SKM-1 treated with dmso at 0.1 percent for 144 hours (cell line): Measurements from ENCODE around the gene BMAL2.

Experiments used
- DNase-seq: peaks from one replicate; lab custom pipeline; 2025; ENCODE audit not compliant: unreplicated experiment; lab: John Stamatoyannopoulos, UW

BMAL2 gene

DNA sequence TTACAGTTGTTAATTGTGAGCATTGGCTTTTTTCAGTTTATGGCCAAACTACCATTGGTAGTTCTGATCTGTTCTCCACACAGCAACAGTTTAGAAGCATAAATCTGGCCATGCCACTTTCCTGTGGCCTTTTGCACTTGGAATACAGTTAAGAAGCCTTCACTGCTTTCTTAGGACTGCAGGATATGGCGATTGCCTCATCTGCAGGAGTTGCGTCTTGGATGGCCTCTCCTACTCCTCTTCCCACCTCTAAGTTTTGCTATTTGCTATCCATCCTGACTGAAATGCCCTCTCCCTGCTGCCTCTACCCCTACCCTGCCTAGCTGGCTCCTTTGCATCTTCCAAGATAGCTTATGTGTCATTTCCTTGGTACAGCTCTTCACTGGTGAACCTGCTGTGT is 12.8 kb upstream of the BMAL2 start:
- DNase-seq, result no peak

DNA sequence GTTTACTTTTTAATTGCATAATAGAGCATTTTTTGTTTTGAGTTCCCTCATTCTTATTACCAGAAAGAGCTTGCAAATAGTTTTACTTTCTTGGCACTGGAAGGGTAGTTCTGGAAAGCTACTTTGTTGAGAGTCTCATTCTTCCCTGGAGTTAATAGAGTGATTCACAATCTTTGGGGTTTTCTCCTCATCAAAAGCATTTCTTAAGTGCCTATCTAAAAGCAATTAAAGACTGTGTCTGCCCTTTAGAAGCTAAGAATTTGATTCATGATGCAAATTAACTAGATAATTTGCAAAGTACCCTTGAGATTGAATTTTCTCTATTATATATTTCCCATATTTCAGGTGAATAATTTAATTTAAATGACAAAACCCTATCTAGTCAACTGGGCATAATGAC is 8.1 kb upstream of the BMAL2 start:
- DNase-seq, result no peak

DNA sequence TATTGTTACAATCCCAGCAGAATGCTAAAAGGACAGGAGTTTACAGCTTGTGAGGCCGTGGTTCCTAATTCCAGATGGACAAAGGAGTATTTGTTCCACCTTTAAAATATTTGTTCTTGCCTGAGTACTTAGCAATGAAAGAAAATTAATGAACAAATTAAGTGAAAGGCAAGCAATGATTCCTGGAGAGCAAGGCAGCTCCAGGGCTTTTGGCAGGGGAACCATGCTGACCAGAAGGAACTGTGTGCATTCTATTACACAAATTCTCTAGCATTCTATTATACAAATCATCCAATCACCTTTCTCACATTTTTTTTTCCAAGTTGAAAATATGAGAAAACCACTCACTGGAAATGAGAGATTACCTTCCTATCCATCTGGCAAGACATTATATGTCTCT is 1.8 kb upstream of the BMAL2 start:
- DNase-seq, result no peak

DNA sequence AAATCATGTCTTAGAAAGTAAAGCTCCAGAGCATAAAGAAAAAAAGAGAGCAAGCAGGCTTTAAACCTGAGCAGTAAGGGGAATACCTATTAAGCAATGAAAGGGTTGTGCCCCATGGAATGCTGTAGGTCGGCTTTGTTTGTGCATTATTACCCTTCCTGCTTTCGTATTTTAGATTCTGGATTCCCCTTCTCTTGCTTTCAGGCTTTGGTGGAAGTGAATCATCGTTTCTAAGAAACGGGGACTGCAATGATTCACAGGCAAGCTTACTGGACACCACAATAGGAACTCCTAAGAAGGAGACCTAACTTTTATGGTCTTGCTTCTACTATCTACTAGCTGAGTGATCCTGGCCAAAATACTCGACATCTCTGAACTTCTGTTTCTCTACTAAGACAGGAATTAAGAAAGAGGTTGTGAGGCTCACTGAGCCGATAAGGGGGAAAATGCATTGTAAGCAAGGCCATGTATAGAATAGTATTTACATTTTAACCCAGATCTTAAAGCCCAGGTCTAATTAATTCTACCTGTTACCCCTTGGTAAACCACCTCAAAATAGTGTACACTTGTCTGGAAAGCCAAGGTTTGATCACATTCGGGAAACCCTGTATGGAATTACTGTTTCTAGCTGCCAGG is 1.2 kb upstream of the BMAL2 start:
- no peak for DNase-seq

DNA sequence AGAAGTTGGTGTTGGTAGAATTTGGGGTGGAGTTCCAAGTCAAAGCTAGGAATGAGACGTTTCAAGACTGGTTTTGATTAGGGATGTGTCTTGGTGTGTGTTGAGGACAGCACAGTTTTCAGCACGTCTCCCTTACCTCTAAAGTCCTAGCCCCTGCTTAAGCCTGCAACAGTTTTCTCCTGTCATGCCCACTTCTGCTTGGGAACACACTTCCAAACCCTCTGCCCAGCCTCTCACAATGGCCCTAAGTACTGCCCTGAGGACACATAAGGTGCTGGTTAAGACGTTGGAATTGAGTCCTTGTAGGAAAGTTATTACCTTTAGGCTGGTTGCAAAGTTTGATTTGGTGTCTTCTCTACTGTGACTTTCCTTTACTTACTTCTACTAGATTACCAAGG is 710 bp upstream of the BMAL2 start:
- DNase-seq, result no peak

DNA sequence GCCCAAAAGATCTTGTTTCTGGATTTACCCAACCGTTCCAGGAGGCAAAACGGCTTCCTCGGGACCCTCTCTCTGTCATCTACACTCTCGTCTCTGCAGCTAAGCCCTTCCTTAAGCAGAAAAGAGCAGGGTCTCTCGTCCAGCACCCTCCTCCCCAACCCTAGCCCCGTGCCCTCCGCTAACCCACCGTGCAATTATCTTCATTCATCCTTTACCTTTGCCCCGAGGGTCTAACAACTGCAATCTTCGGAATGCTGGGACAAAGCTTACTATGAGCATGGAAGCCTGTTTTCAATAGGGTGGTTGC is 276 bp upstream of the BMAL2 start:
- DNase-seq, result no peak

DNA sequence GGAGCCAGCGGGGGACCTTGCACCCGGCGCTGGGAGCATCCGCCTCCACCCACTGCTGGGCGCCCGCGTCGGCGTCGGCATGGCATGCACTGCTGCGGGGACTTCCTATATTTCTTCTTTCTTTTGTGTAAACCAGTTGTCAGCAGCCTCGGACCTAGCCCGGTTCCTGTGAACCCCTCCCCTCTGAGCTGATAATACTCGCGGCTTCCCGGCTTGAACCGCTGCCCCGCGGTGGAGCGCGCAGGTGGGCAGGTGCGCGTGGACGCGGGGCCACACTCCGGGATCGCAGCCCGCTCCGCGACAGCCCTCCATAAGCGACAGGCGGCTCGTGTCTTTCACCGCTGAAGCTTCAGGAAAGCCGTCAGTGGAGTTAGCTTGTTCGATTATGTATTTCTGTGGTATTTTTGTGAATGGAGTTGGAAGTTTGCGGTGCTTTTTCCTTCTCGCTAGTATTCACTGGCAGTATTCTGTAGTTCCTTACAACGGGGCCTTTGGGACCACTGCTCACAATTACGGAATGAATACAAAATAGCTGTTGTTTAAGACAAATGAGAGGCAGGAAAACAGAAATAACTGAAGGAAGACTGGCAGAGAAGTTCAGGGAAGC is 870 bp downstream of the BMAL2 start:
- no peak for DNase-seq

DNA sequence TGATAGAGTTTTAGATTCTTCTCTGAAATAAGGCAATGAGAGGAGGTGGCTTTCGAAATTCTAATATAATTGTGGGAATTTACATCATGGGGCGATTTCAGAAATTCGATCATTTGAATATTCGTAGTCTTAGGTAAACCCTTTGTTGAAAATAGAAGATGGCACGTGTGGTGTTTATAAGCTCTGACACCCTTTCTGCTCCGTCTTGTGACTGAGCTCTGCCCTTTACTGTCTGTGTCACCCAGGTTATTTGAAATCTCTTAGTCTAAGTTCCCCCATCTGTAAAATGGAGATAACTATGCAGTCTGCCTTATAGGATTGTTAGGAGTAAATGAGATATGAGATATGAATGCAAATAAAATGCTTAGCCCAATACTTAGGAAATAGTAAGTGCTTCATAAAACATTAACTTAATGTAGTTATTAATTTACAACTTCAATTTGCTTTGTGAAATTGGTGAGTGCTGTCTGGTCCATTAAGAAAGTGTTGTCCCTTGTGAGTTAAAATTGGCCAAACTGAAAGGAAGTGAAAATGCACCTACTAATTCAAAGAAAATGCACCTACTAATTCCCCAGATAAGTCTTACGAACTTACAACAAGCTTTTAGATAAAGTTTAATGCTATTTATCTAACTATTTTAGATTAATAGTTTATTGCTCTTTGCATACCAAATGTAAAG is 1.5 kb downstream of the BMAL2 start:
- DNase-seq, result no peak

DNA sequence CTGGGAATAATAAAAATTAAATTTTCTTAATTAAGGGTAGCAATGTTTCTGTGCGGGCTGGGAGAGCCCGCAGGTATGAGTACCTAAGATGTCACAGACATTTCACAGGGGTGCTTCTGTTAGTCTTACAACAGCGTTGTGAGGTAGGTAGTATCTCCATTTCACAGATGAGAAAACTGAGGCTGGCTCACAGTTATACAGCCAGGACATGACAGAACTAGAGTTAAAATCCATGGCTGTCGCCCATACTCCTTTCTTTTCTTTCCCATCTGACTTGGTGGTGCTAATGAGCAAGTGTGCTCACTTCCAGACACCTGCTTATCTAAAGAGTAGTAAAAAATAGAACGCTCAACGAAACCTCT is 2.1 kb downstream of the BMAL2 start:
- DNase-seq, result no peak

DNA sequence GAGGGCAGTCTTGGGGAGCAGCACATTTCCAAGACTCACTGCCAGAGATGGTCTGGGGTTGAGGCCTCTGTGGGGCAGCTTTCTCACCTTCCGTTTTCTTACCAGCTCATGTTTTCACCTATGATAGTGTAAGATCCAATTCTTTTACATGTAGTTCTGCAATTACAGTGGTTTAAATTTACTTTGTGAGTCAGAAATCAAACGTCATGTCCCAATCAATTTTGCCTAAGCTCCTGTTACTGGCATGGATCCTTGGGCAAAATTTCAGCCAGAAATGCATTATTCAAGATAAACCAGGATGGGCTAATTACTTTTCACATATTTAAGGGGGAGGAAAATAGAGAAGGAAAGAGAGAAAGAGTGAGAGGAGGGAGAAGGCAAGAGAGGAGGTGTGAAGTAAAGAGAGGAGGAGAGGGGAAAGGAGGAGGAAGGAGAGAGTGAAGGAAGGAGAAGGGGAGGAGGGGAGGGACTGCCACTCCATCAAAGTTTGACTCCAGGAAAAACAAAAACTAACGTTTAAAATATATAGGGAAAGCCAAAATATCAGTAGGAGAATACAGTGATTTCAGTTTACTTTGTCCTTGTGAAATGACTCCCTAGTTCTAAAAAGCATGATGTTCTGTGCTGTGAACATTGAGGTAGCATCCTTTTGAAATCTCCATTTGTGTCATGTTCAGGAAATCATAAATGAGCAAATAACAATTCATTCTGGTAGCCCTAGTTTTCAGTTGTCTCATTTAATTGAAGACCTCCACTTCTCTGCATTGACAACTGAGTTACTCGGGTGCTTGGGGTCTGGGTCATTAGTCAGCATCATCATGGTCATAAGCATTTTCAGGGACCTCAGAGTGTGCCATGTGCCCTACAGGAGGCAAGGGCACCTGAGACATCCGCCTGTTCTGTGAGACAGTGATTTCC is 3.0 kb downstream of the BMAL2 start:
- DNase-seq, result no peak

DNA sequence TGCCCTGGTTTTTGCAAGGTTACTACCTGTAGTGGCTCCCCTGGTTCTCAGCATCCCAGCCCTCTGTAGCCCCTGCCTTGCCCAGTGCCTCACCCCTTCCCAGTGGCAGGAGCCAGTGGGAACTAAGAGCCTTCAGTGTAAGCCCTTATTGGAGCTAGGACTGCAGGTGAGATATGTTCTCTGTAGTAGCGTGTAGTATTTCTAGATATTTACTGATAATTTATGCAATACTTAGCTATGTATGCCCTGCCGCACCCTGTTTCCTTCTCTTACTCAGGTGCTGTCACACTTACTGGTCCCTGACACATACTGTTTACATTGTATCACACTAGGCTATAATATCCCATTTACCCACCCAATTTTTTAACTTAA is 3.6 kb downstream of the BMAL2 start:
- no peak for DNase-seq

DNA sequence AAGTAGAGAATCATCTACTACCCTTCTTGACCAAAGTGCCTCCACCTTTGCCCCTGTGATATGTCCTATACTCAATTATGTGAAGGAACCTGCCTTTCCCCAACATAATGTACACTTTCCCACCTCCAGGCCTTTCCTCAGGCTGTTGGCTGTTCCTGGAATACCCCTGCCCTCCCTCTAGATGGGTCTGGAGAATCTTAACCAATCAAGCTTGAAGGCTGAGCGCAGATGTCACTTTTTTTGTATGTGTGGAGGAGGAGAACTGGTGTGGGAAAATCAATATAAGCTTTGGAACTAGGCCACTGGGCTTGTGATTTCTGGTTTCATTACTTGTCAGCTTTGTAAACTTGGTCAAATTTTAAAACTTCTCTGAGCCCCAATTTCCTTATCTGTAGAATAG is 4.7 kb downstream of the BMAL2 start:
- no peak for DNase-seq

DNA sequence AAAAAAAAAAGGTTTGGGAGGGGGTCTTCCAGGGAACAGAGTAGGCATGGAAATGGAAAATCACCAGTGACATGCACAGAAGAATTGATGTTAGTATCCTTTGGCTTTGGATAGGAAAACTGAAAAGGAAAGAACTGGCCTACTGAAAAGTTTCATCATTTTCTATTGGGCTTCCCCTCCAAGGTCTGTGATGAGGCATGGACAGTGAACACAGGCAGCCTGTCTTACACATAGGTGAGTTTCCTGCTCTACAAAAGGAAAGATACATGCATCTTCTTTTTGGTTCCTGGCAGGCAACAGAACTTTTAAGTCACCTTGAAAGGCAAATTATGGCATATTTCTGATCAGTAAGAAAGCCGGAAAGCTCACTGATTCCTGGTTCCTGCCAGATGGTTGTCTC is 5.8 kb downstream of the BMAL2 start:
- DNase-seq, result no peak

DNA sequence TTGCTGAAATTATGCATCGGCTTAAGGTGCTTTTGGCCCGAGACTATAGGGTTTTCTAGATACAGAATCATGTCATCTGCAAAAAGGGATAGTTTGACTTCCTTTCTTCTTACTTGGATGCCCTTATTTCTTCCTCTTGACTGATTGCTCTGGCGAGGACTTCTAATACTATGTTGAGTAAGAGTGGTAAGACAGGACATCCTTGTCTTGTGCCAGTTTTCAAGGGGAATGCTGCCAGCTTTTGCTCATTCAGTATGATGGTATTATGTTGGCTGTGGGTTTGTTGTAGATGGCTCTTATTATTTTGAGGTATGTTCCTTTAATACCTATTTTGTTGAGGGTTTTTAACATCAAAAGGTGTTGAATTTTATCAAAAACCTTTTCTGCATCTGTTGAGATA is 8.3 kb downstream of the BMAL2 start:
- DNase-seq, result no peak

DNA sequence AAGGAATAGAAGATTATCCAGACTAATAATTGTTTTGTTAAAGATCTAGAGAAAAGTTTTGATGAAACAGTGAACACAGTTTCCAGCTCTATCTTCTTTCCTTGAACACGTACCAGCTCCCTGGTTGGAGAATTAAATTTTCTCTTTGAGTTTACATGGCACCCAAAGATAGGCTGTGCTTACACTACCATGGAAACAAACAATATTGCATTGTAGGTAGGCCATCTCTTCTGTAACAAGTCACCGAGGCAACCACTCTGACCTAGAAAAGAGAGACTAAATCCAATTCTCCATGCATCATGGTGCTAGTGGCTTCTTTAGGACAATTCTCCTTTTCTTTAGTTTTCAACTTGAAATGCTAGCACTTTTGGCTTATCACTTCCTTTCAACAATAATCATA is 9.9 kb downstream of the BMAL2 start:
- DNase-seq, result no peak

DNA sequence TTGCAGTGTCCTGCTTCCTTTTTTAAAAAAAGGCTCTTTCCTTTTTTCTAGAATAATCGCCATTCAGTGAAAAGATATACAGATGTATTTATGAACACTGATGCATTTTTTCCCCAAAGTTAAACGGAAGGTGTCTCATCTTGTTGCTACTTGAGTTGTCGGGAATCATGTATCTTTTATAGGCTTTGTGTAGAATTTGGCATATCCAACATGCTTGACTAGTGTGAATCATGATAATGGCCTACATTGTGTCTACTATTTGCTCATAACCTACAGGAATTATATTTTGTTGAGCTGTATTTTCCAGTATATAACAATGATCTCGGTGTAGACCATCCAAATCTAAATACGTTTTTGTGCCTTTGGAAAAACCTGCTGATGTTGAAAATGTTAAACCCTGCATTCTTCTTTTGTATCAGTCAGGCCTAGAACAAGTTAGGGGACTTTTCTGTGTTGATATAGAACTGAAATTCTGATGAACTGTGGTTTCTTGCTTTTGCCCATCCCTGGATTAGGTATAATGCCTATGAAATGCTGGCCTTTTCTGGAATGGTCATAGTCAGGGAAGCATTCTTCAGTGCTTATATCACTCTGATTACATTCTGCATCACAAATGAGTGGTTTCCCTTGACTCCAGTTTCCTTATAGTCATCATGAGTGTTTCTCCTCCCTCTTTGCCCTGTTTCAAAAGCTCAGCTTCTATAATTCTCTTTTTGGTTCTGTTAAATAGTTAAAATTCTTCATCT is 10.8 kb downstream of the BMAL2 start:
- DNase-seq, result no peak

DNA sequence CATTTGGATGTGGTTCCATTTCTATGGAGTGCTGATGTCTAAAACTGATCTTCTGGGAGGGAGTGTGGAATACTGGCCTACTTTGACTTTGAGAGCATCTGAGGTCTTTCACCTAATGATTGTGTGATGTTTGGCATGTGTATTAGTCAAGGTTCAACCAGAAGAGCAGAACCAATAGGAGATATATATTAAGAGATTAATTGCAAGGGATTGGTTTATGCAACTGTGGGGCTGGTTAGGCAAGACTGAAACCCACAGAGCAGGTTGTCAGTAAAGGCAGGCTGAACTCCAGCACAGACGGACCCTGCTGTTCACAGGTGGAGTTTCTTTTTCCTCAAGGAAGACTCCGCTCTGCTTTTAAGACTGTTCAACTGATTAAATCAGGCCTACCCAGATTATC is 11.6 kb downstream of the BMAL2 start:
- no peak for DNase-seq

DNA sequence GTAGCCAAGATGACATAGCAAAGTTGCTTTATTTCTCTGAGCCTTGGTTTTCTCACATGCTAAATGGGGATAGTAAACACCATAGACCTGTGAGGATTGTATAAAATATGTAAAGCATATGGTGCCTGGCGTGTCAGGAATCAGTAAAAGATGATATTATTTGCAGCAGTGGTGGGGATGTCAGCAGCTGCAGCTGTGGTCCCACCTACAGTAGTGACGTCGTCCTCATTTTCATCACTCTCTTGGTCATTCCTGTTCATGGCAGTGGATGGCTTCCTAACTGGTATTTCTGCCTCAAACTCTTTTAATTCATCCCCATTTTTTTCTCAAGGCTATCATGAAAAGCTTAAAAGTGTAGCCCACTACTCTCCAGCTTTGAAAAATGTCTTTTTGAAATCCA is 12.1 kb downstream of the BMAL2 start:
- no peak for DNase-seq

DNA sequence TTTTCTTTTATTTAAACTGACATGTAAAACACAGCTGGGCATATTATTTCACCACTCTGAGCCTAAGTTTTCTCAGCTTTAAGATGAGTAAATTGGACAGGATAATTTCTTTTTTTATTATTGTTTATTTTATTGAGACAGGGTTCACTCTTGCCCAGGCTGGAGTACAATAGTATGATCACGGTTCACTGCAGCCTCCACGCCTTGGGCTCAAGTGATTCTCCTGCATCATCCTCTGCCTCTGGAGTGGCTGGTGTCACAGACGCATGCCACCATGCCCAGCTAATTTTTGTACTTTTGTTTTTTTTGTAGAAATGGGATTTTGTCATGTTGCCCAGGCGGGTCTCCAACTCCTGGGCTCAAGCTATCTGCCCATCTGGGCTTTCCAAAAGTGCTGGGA is 12.7 kb downstream of the BMAL2 start:
- DNase-seq, result no peak

DNA sequence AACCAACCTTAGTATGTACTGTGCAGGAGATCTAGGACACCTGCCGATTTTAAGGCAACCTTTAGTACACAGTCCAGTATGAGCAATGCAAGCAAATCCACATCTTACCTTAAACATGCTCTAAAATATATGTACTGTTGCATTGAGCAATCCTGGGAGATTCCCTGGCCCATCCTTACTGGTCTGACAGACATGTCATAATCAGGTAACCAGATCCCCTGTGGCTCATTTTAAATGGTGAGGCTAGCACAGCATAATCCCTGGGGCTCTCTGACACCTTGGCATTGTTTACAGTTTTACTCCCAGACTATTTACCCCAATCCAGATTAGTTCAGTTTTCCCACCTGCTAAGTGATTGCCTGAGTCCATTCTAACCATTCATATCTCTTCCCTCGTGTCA is 15.1 kb downstream of the BMAL2 start:
- DNase-seq, result no peak

DNA sequence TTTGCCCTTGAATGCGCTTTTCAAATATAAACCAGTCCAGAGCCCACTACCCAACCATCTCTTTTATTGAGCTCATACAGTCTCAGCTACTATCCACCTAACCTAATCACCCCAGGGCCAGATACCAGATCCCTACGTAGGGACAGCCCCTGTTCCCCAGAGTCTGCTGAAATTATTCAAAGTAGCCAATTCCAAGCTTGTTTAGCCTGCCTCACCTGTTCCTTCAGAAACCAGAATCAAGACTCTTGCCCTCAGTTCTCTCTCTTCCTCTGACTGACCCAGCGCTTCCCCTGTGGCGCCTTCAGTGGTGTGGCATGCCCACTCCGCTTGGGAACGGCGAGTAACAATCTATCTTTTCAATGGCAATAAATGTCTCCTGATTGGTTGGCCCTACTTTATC is 18.8 kb downstream of the BMAL2 start:
- no peak for DNase-seq
